Activated naive CD4-positive, alpha-beta T cell treated with anti-CD3 and anti-CD28 coated beads for 36 hours (primary cell): ENCODE results near the gene SLC39A11. TPM values are rescaled to one million over a fixed set of nuclear protein-coding genes. Genes with fewer than 3 reads are reported as not detected.
A peak's percentile ranks its signal among the peaks of the same experiment; 100 is the strongest.
"Not testable (repeated sequence)": the region's sequence is repeated elsewhere in the genome, so short reads cannot be mapped to it uniquely, and the experiment has no call there.

Experiments used
- CTCF ChIA-PET: fragments of 350-600 bp; sonication (Branson Sonifier 250); formaldehyde crosslinking; loops from one replicate; lab custom pipeline; 2021; ENCODE audit warnings: antibody characterized with exemption; lab: Charles Lee
- DNase-seq: peaks from one replicate; pipeline ENCODE4 v3.0.0-alpha.2; 2020
- H3K27ac Mint-ChIP-seq: one replicate; pipeline ENCODE4 v1.8.0; 2021; ENCODE audit warnings: mild to moderate bottlenecking, mixed read lengths
- H3K27me3 Mint-ChIP-seq: one replicate; pipeline ENCODE4 v1.8.0; 2021; ENCODE audit warnings: low read depth, mixed read lengths
- H3K36me3 Mint-ChIP-seq: one replicate; pipeline ENCODE4 v1.8.0; 2021; ENCODE audit warnings: low read depth, mixed read lengths
- H3K4me1 Mint-ChIP-seq: one replicate; pipeline ENCODE4 v1.8.0; 2021; ENCODE audit warnings: low read depth, mixed read lengths
- H3K4me3 Mint-ChIP-seq: one replicate; pipeline ENCODE4 v1.8.0; 2021; ENCODE audit warnings: mild to moderate bottlenecking, moderate library complexity, mixed read lengths
- H3K9me3 Mint-ChIP-seq: one replicate; pipeline ENCODE4 v1.8.0; 2021; ENCODE audit warnings: mixed read lengths
- intact Hi-C: fragments of 100-400 bp; cut with micrococcal nuclease; formaldehyde crosslinking; loops from one replicate; pipeline ENCODE4 v1.15.1; 2023
- total RNA-seq, 2 experiments: library from RNA; stranded (reverse); gene quantifications; one replicate each; pipeline ENCODE4 v1.2.3, GENCODE V29; 2021

Gene SLC39A11
- total RNA-seq, 2 experiments from 2014 or later: 14.0 to 16.4 TPM

DNA sequence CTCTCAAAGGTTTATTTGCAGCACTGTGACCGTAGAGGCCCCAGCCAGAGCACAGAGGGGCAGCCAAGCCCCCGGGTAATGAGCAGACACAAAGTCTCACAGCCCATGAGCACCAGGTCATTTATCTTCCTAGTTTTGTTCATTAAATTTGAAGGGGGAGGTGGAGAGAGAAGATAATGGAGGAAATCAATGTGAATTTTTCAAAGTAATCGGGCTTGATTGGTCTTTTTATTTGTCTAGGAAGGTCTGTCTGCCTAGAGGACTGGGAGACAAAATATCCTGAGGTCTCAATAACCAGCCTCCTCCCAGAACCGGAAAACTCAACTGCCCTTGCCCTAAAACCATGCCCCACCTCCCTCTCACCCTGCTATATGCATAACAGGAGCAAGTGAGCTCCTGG is 189.0 kb downstream of the SLC39A11 start:
- Mint-ChIP-seq H3K36me3 (peaks cover 9% of the 10 kb centered on the region), H3K27ac (no peak overlapping the region), H3K4me3 (no peak overlapping the region), H3K27me3 (no peaks in the 10 kb centered on the region), H3K4me1 (no peaks in the 10 kb centered on the region), H3K9me3 (no peaks in the 10 kb centered on the region)
- intact Hi-C loops: no loop called here
- CTCF ChIA-PET: no interaction called here
- no peak for DNase-seq

DNA sequence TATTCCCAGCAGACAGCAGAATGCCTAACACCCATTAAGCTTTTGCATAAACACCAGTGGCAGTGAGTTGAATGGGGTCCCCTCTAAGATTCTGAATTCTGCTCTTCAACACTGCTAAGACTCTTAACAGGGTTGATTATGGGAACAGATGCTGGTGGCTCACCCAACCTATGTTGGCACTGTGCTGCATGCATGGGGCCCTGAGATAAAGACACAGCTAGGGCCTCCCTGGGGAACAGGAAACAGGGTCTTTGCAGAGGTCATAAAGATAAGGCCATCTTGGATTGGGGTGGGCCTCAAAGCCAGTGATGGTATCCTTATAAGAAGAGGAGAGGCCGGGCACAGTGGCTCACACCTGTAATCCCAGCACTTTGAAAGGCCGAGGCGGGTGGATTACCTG is 190.8 kb downstream of the SLC39A11 start:
- DNase-seq: no peak
- Mint-ChIP-seq H3K9me3 (no peaks in the 10 kb centered on the region), H3K4me1 (no peaks in the 10 kb centered on the region), H3K27ac (no peak overlapping the region), H3K27me3 (no peaks in the 10 kb centered on the region), H3K4me3 (no peak overlapping the region), H3K36me3 (peaks cover 12% of the 10 kb centered on the region)
- CTCF ChIA-PET: no interaction called here
- intact Hi-C loops: no loop called here

GRCh38 chr17:72901083-72901482 is 191.4 kb downstream of the SLC39A11 start:
- Mint-ChIP-seq H3K9me3 (no peaks in the 10 kb centered on the region), H3K36me3 (peaks cover 11% of the 10 kb centered on the region), H3K27ac (no peak overlapping the region), H3K4me1 (no peaks in the 10 kb centered on the region), H3K27me3 (no peaks in the 10 kb centered on the region), H3K4me3 (no peak overlapping the region)
- DNase-seq: no peak
- intact Hi-C loops: no loop called here
- CTCF ChIA-PET: no interaction called here

GRCh38 chr17:72900654-72900971 is 191.9 kb downstream of the SLC39A11 start:
- intact Hi-C loops: no loop called here
- Mint-ChIP-seq H3K9me3 (no peaks in the 10 kb centered on the region), H3K4me1 (no peaks in the 10 kb centered on the region), H3K36me3 (peaks cover 9% of the 10 kb centered on the region), H3K4me3 (no peak overlapping the region), H3K27me3 (no peaks in the 10 kb centered on the region), H3K27ac (no peak overlapping the region)
- DNase-seq: no peak
- CTCF ChIA-PET: no interaction called here

- Mint-ChIP-seq H3K4me3 (no peak overlapping the region), H3K36me3 (peaks cover 14% of the 10 kb centered on the region), H3K27me3 (no peaks in the 10 kb centered on the region), H3K27ac (no peak overlapping the region), H3K4me1 (no peaks in the 10 kb centered on the region), H3K9me3 (no peaks in the 10 kb centered on the region)
- DNase-seq: no peak
- CTCF ChIA-PET: no interaction called here
- intact Hi-C loops: no loop called here
These were observed 193.8 kb downstream of the SLC39A11 start for GRCh38 chr17:72898725-72899124.

DNA sequence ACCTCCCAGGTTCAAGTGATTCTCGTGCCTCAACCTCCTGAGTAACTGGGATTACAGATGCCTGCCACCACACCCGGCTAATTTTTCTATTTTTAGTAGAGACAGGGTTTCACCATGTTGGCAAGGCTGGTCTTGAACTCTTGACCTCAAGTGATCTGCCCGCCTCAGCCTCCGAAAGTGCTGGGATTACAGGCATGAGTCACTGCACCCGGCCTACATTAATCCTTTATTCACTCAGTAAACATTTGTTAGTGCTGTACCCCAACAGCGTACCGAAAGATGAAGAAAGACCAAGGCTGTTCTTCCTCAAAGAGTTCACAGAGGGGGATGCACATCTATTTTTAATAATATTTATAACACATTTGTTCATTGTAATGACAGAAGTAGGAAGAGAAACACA is 196.2 kb downstream of the SLC39A11 start:
- H3K4me3 Mint-ChIP-seq, H3K27me3 Mint-ChIP-seq, H3K27ac Mint-ChIP-seq, H3K4me1 Mint-ChIP-seq, intact Hi-C loops, DNase-seq, H3K9me3 Mint-ChIP-seq, CTCF ChIA-PET: not testable (repeated sequence)
- H3K36me3 Mint-ChIP-seq: peaks cover 18% of the 10 kb centered on the region

GRCh38 chr17:72891627-72892026 is 200.9 kb downstream of the SLC39A11 start:
- CTCF ChIA-PET: no interaction called here
- no peak for DNase-seq
- Mint-ChIP-seq H3K9me3 (no peaks in the 10 kb centered on the region), H3K27me3 (no peaks in the 10 kb centered on the region), H3K4me3 (no peak overlapping the region), H3K4me1 (peaks cover 20% of the 10 kb centered on the region), H3K27ac (no peak overlapping the region), H3K36me3 (peaks cover 40% of the 10 kb centered on the region)
- intact Hi-C loops: no loop called here

GRCh38 chr17:72890711-72891110 is 201.8 kb downstream of the SLC39A11 start:
- Mint-ChIP-seq H3K4me1 (peaks cover 20% of the 10 kb centered on the region), H3K27ac (peak overlapping the region; percentile 40), H3K36me3 (peaks cover 44% of the 10 kb centered on the region), H3K4me3 (no peak overlapping the region), H3K27me3 (no peaks in the 10 kb centered on the region), H3K9me3 (no peaks in the 10 kb centered on the region)
- DNase-seq: no peak
- CTCF ChIA-PET: interaction anchor here (0.6 to 1.4 kb wide), 2 partner anchors 163 to 165 kb away, joined by 3 read pairs; no protein-coding TSS in a partner anchor
- intact Hi-C loops: no loop called here

GRCh38 chr17:72887917-72888316 is 204.6 kb downstream of the SLC39A11 start:
- DNase-seq: no peak

DNA sequence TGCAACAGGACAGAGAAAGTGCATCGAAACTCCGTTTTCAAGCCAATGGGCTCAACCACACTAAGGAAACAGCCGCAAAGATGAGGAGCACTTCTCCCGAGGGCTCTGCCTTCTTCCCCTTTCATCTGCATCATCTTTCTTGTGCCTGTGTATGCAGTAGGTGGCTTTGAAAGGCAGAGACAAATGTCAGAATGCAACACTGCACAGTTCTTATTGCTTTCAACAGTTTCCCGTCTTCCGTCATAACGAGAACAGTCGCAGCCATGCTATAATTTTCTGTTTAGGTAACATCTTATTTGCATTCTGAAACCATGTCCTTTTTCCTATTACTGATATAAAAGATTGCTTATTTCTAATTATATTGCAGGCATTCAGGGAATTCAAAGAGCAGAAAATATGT is 205.2 kb downstream of the SLC39A11 start:
- Mint-ChIP-seq H3K27ac (no peak overlapping the region), H3K36me3 (peaks cover 48% of the 10 kb centered on the region), H3K9me3 (peaks cover 3% of the 10 kb centered on the region), H3K27me3 (no peaks in the 10 kb centered on the region), H3K4me1 (peaks cover 20% of the 10 kb centered on the region), H3K4me3 (no peak overlapping the region)
- DNase-seq: no peak
- intact Hi-C loops: no loop called here
- CTCF ChIA-PET: no interaction called here

More at GRCh38 chr17:72887917-72888316, 204.6 kb downstream of the SLC39A11 start:
- intact Hi-C loops: no loop called here
- Mint-ChIP-seq H3K4me3 (no peak overlapping the region), H3K27ac (no peak overlapping the region), H3K27me3 (no peaks in the 10 kb centered on the region), H3K9me3 (no peaks in the 10 kb centered on the region), H3K36me3 (peaks cover 46% of the 10 kb centered on the region), H3K4me1 (peaks cover 20% of the 10 kb centered on the region)
- CTCF ChIA-PET: no interaction called here

DNA sequence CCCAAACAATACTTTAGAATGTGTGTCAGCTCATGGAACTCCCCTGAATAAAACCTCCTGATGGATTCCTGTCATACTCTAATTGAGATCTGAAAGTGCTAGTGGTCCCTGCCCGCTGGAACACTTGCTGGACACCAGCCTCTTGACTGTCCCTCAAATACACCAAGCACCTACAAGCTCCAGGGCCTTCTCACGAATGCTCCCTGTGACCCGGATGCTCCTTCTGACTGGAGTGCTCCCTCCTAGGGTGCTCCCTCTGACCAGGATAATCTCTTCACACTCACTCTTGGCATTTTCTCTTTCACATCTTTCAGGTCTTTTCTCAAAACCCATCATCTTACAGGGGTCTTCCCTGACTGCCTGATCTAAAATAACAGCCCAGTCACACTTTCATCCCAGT is 205.9 kb downstream of the SLC39A11 start:
- Mint-ChIP-seq H3K4me1 (peaks cover 20% of the 10 kb centered on the region), H3K4me3 (no peak overlapping the region), H3K9me3 (peaks cover 4% of the 10 kb centered on the region), H3K36me3 (peaks cover 52% of the 10 kb centered on the region), H3K27me3 (no peaks in the 10 kb centered on the region), H3K27ac (no peak overlapping the region)
- intact Hi-C loops: no loop called here
- no peak for DNase-seq
- CTCF ChIA-PET: no interaction called here

DNA sequence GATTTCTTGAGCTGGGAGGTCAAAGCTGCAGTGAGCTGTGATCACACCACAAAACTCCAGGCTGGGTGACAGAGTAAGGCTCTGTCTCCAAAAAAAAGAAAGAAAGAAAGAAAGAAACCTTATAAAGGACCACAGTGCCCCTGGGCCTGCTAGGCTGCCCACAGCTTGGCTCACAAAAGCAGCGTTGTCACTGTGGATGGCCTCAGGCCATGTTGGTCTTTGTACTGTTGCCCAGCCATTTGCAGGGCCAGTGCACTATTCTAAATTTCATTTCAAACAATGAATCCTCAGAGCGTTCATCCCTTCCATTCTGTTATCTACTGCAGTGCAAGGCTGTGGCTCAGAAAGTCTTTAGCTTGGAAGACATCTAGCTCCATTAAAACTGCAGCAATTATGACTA is 208.4 kb downstream of the SLC39A11 start:
- CTCF ChIA-PET: no interaction called here
- Mint-ChIP-seq H3K27me3 (no peaks in the 10 kb centered on the region), H3K36me3 (peaks cover 52% of the 10 kb centered on the region), H3K27ac (no peak overlapping the region), H3K4me3 (no peak overlapping the region), H3K4me1 (peaks cover 7% of the 10 kb centered on the region), H3K9me3 (peaks cover 14% of the 10 kb centered on the region)
- no peak for DNase-seq
- intact Hi-C loops: no loop called here

DNA sequence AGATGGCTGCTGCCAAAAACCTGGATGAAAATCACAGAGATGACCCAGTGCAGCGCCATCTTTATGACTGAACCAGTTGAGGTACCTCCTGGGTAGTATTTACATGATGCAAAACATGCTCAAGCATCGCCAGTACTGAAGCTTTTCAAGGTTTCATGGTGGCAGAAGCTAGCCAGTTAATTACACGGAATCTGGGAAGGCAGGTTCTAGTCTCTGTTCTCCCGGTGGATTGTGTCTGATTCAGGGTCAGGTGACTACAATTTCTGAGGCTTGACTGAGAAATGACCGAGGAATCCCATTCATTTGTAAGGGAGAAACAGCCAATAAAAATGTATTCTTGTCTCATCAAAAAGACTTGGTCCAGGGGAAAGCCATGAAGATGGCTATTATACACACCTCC is 209.1 kb downstream of the SLC39A11 start:
- no peak for DNase-seq
- H3K4me3 Mint-ChIP-seq: no peak overlapping the region
- peaks cover 6% of the 10 kb centered on the region for H3K4me1 Mint-ChIP-seq
- peaks cover 19% of the 10 kb centered on the region for H3K9me3 Mint-ChIP-seq
- CTCF ChIA-PET: no interaction called here
- no peaks in the 10 kb centered on the region for H3K27me3 Mint-ChIP-seq
- H3K27ac Mint-ChIP-seq: no peak overlapping the region
- intact Hi-C loops: no loop called here
- H3K36me3 Mint-ChIP-seq: peaks cover 49% of the 10 kb centered on the region

- Mint-ChIP-seq H3K4me3 (no peak overlapping the region), H3K36me3 (peaks cover 48% of the 10 kb centered on the region), H3K27ac (no peak overlapping the region), H3K9me3 (peaks cover 21% of the 10 kb centered on the region), H3K27me3 (no peaks in the 10 kb centered on the region), H3K4me1 (no peaks in the 10 kb centered on the region)
- intact Hi-C loops: no loop called here
- DNase-seq: no peak
- CTCF ChIA-PET: no interaction called here
These were observed 210.1 kb downstream of the SLC39A11 start for GRCh38 chr17:72882426-72882825.
